ENCODE results near the gene ITGAD.

GRCh38 chr16:31354394-31355291, 38.5 kb upstream of the ITGAD start, which contains the start of gene ITGAX:
- TF ChIP-seq ZNF274 (IDR thresholded peaks at IDR 0.05; ENCODE audit: low read depth, low read length): no peak
- TF ChIP-seq SUZ12 (IDR thresholded peaks at IDR 0.05; ENCODE audit: extremely low read depth, insufficient read depth, insufficient read length): no peak

Measured in NT2/D1 (cell line).